Osteocyte (in vitro differentiated cells): Measurements from ENCODE around the gene IRAK3. TPM values are rescaled to one million over a fixed set of nuclear protein-coding genes. Genes with fewer than 3 reads are reported as not detected.
A peak's percentile ranks its signal among the peaks of the same experiment; 100 is the strongest.

Source experiments
- DNase-seq: peaks from one replicate; pipeline ENCODE4 v3.0.0; 2021; ENCODE audit warnings: mixed read lengths; ENCODE audit not compliant: unreplicated experiment; ENCODE audit errors: extremely low spot score
- H3K27ac Mint-ChIP-seq: one replicate; pipeline ENCODE4 v1.8.0; 2021; ENCODE audit warnings: mild to moderate bottlenecking, mixed read lengths; ENCODE audit not compliant: unreplicated experiment
- H3K27me3 Mint-ChIP-seq: one replicate; pipeline ENCODE4 v1.8.0; 2021; ENCODE audit warnings: mixed read lengths; ENCODE audit not compliant: unreplicated experiment
- H3K36me3 Mint-ChIP-seq: one replicate; pipeline ENCODE4 v1.8.0; 2021; ENCODE audit warnings: mixed read lengths; ENCODE audit not compliant: unreplicated experiment
- H3K4me1 Mint-ChIP-seq: one replicate; pipeline ENCODE4 v1.8.0; 2021; ENCODE audit warnings: mixed read lengths; ENCODE audit not compliant: unreplicated experiment
- H3K4me3 Mint-ChIP-seq: one replicate; pipeline ENCODE4 v1.8.0; 2021; ENCODE audit warnings: mild to moderate bottlenecking, moderate library complexity, mixed read lengths; ENCODE audit not compliant: unreplicated experiment
- H3K9me3 Mint-ChIP-seq: one replicate; pipeline ENCODE4 v1.8.0; 2021; ENCODE audit warnings: mixed read lengths; ENCODE audit not compliant: unreplicated experiment
- total RNA-seq: library from RNA; stranded (reverse); gene quantifications from 2 replicates; pipeline ENCODE4 v1.2.1, GENCODE V29; 2021
- TF ChIP-seq, protein P1 (sequence below): fragments of 200-600 bp; sonication (generic); IDR thresholded peaks from 2 replicates; pipeline ENCODE4 v1.5.0; 2021; ENCODE audit warnings: antibody characterized with exemption, mild to moderate bottlenecking, moderate library complexity

The IRAK3 gene
- total RNA-seq, 1 donor from 2014 or later: 0.32 TPM

DNA sequence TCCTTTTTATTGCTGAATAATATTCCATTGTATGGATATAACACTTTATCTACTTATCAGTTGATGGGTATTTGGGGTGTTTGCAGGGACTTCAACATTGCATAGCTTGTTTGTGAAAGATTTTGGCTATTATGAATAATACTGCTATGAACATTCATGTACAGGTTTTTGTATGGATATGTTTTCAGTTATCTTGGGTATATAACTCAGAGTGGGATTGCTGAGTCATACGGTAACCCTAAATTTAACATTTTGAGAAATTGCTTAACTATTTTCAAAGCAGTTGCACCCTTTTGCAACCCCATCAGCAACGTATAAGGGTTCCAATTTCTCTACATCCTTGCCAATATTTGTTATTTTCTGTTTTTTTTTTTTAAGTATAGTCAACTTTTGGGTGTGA, 86.0 kb downstream of the IRAK3 start:
- Mint-ChIP-seq H3K4me3 (no peak overlapping the region), H3K27ac (no peak overlapping the region), H3K9me3 (no peaks in the 10 kb centered on the region), H3K36me3 (no peaks in the 10 kb centered on the region), H3K4me1 (no peaks in the 10 kb centered on the region), H3K27me3 (peaks cover 37% of the 10 kb centered on the region)
- DNase-seq: no peak
- TF ChIP-seq, protein P1, sequence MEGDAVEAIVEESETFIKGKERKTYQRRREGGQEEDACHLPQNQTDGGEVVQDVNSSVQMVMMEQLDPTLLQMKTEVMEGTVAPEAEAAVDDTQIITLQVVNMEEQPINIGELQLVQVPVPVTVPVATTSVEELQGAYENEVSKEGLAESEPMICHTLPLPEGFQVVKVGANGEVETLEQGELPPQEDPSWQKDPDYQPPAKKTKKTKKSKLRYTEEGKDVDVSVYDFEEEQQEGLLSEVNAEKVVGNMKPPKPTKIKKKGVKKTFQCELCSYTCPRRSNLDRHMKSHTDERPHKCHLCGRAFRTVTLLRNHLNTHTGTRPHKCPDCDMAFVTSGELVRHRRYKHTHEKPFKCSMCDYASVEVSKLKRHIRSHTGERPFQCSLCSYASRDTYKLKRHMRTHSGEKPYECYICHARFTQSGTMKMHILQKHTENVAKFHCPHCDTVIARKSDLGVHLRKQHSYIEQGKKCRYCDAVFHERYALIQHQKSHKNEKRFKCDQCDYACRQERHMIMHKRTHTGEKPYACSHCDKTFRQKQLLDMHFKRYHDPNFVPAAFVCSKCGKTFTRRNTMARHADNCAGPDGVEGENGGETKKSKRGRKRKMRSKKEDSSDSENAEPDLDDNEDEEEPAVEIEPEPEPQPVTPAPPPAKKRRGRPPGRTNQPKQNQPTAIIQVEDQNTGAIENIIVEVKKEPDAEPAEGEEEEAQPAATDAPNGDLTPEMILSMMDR: no peak

DNA sequence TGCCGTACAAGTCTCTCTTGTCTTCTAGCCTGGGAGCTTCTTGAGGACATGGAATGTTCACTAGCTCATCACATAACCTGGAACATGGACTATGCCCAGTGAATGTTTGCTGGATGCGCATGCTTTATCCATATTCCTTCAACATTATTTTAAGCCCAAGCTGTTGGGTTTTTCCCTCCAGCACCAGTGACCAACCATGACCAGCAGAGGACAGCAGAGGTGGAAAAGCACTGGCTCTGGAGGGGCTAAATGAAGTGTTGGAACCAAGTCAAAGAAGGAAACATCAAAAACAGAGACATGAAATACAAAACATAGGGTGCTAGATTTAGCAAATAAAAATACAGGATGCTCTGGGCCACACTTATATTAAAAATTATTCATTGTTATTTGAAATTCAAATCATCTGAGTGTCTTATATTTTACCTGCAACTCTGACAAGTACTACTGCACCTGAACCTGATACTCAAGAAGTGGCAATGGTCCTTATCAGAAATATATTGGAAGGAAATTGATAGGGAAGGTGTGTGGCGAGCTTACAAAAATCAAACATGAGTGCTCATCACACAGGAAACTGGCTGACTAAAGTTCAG, 90.2 kb downstream of the IRAK3 start:
- TF ChIP-seq, protein P1: peak; percentile 62
- Mint-ChIP-seq H3K9me3 (peaks cover 5% of the 10 kb centered on the region), H3K4me3 (no peak overlapping the region), H3K4me1 (no peaks in the 10 kb centered on the region), H3K27ac (no peak overlapping the region), H3K27me3 (peaks cover 37% of the 10 kb centered on the region), H3K36me3 (no peaks in the 10 kb centered on the region)
- no peak for DNase-seq

- no peak overlapping the region for H3K4me3 Mint-ChIP-seq
- H3K36me3 Mint-ChIP-seq: no peaks in the 10 kb centered on the region
- peaks cover 36% of the 10 kb centered on the region for H3K27me3 Mint-ChIP-seq
- H3K4me1 Mint-ChIP-seq: no peaks in the 10 kb centered on the region
- peaks cover 5% of the 10 kb centered on the region for H3K9me3 Mint-ChIP-seq
- TF ChIP-seq, protein P1: no peak
- no peak overlapping the region for H3K27ac Mint-ChIP-seq
- DNase-seq: no peak
These were observed 91.5 kb downstream of the IRAK3 start for GRCh38 chr12:66280561-66280960.

DNA sequence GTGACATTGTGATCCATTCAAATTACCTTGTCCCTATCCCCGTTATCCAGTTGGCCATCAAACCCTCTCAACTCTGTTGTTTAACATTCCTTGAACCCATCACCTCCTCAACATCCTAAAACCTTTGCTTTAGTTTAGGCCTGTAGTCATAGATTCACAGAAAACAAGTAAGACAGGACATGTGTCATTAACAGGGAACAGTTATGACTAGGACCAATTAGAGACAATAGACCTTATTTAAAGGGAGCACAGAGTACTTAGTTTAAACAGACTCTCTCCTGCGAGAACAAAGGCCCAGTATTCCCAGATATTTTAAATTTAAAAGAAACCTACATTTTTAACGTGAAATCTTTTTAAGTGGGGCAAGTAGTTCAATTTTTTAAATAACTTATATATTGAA, 93.2 kb downstream of the IRAK3 start:
- Mint-ChIP-seq H3K9me3 (peaks cover 5% of the 10 kb centered on the region), H3K36me3 (no peaks in the 10 kb centered on the region), H3K27ac (no peak overlapping the region), H3K4me1 (no peaks in the 10 kb centered on the region), H3K4me3 (no peak overlapping the region), H3K27me3 (peaks cover 28% of the 10 kb centered on the region)
- DNase-seq: no peak
- TF ChIP-seq, protein P1: no peak

- H3K27me3 Mint-ChIP-seq: peaks cover 26% of the 10 kb centered on the region
- no peak overlapping the region for H3K4me3 Mint-ChIP-seq
- H3K27ac Mint-ChIP-seq: no peak overlapping the region
- no peak for DNase-seq
- TF ChIP-seq, protein P1: no peak
- H3K36me3 Mint-ChIP-seq: no peaks in the 10 kb centered on the region
- H3K4me1 Mint-ChIP-seq: no peaks in the 10 kb centered on the region
- no peaks in the 10 kb centered on the region for H3K9me3 Mint-ChIP-seq
These were observed 98.3 kb downstream of the IRAK3 start for GRCh38 chr12:66287275-66287674.
